SIG-M5 treated with dmso at 0.1 percent for 504 hours (cell line): Measurements from ENCODE around the gene CCNJL.
"Not testable (repeated sequence)": the region's sequence is repeated elsewhere in the genome, so short reads cannot be mapped to it uniquely, and the experiment has no call there.

Experiments
- DNase-seq: peaks from one replicate; lab custom pipeline; 2025; ENCODE audit not compliant: unreplicated experiment; lab: John Stamatoyannopoulos, UW

CCNJL gene, protein sequence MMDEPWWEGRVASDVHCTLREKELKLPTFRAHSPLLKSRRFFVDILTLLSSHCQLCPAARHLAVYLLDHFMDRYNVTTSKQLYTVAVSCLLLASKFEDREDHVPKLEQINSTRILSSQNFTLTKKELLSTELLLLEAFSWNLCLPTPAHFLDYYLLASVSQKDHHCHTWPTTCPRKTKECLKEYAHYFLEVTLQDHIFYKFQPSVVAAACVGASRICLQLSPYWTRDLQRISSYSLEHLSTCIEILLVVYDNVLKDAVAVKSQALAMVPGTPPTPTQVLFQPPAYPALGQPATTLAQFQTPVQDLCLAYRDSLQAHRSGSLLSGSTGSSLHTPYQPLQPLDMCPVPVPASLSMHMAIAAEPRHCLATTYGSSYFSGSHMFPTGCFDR

DNA sequence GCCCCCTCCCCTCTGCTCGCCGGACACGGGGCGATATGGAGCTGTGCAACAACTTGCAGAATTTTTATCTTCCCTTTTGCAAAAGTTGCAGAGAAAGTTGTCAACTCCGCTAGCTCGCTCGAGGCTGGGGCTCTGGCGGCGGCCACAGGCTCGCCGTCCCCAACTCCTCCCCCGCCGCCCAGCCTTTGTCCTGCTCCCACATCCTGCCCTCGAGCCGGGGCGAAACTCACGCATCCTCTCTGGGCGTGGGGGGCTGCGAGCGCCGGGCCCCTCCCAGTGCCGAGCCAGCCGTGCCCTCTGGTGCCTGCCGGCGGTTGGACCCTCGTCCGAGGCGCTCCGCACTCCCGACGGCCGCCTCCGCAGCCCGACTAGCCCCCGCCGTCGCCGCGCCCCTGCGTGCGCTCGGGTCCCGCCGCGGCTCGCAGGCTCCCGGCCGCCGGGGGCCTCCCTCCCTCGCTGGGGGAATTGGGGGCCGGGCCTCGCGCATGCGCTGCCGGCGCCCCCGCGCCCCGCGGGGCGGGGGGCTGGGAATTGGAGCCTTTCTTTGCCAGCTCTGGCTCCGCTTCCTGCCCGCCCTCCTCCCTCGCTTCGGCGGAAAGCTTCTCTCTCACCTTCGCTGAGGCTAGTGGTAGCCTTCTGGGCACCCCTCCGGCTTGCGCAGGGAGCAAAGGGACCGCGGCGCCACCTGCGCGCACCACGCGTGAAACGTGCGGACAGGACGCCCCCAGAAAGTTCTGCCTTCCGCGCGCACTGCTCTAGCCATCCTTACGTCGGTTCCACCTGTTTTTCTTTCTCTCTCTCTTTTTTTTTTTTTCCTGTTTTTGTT is at the start of gene CCNJL:
Gene CCNJL, minus strand, starts transcription at position 431 of the 826 bp plus-strand sequence. CDS start 641 bp downstream, outside the sequence.
- DNase-seq: peak; percentile 21

DNA sequence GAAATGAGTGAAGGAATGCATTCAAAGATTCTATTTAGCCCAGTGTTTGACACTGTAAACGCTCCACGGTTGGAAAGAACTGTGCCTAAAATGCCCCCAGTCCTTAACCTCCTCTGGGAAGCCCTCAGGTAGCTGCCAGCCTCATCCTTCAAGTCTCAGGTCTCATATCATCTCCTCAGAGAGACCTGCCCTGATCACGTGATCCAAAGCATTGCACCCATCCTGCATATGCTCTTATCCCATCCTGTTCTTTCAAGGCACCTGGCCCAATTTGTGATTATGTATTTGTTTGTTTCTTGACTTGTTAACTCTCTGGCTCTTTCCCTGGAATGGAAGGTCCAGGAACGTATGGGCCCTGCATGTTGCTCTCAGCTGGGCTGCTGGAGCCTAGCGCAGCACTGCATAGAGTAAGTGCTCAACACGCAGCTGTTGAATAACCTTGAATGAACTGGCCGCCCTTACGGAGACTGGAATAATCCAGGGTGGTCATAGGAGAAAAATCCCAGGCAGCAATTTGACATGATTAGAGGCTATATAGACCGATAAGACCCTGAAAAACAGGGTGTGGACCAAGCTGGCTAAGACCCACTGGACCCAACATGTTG is 49.4 kb upstream of the CCNJL start:
- DNase-seq: no peak

DNA sequence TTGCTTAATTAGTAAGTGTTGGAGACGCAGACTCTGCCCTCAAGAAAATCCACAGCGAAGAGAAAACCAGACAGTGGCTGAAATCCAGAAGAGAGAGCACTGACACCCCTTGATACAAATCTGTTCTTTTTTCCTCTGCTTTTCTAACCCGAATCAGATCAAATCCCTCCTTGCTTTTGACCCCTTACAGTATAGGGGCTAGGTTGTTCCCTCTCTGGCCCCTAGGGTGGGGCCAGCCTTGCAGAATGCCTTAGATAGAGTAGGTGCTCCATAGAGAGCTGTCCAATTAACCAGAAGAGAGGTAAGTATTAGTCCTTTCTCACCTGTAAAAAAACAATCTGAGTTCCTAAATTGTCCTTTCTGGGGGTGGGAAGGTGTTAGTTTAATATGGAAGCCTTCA is 47.9 kb upstream of the CCNJL start:
- DNase-seq: no peak

DNA sequence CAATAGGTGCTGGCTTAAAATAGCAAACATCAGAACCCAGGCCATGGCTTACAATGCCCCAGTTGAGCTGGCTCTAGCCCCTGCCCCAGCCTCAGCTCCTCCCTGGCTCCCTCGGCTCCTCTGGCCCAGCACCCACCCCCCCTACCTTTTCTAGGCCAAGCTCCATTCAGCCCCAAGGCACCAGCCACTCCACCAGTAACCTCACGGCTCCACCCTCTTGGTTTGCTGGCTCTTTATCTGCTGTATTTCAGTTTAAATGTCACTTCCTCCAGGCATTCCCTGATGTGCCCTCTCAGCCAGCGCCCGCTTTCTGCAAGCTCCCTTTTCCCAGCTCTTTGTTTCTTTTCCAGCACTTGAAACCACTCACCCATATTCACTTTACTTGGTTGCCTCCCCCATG is 47.5 kb upstream of the CCNJL start:
- no peak for DNase-seq

DNA sequence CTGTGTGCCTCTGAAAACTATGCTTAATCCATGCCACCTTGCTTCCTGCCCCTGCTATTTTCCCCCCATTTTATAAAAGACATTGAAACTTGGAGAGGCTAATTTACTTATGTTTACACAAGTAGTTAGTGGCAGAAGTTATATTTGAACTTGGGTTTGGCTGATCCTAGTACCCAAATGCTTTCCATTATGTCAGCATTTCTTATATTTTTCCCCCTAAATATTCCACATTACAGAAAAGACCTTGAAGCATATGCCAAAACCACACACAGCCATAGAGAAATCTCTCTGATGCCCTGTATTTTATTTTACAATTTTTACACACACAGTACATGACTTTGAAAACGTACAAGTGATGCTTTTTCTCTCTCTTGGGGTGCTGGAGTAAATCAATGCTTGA is 46.9 kb upstream of the CCNJL start:
- DNase-seq: no peak

DNA sequence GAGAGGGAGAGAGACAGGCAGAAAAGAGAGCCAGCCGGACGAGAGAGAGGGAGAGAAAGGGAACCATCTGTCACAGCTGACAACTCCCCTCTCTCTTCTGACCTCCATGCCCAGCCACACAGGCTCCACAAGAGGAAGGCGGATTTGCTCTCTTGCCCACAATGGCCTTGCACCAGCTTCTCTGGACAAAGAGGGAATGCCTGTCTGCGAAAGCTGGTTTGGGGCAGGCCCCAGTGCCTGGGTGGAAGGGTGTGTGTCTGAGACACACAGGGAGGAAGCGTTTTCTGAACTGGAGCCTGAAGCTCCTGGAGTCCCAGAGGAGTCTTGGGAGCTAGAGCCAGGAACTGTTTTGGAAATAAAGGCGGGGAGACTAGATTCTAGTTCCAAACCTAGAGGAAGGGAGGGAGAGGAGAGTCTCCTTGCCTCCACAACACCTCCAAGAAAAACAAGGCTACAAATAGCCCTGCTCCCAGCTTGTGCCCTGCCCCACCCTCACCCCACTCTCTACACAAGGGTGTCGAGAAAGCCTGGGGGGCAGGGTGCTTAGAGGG is 45.6 kb upstream of the CCNJL start:
- no peak for DNase-seq

DNA sequence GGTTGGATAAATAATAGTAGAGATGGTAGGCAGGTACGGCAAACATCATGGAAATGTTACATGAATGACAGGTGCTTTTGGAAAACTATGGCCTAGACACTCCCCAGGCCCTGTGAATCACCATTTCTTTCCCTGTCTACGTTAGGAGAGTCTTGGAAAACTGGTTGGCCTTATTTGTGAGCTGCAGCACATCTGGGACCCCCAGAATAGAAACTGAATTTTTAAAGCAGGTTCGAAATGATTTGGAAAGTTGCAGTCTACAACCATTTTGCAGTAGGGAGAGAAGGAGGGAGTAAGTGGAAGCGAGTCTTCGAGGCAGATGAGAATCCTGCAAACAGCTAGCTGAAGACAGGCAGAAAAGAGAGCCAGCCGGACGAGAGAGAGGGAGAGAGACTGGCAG is 45.0 kb upstream of the CCNJL start:
- no peak for DNase-seq

DNA sequence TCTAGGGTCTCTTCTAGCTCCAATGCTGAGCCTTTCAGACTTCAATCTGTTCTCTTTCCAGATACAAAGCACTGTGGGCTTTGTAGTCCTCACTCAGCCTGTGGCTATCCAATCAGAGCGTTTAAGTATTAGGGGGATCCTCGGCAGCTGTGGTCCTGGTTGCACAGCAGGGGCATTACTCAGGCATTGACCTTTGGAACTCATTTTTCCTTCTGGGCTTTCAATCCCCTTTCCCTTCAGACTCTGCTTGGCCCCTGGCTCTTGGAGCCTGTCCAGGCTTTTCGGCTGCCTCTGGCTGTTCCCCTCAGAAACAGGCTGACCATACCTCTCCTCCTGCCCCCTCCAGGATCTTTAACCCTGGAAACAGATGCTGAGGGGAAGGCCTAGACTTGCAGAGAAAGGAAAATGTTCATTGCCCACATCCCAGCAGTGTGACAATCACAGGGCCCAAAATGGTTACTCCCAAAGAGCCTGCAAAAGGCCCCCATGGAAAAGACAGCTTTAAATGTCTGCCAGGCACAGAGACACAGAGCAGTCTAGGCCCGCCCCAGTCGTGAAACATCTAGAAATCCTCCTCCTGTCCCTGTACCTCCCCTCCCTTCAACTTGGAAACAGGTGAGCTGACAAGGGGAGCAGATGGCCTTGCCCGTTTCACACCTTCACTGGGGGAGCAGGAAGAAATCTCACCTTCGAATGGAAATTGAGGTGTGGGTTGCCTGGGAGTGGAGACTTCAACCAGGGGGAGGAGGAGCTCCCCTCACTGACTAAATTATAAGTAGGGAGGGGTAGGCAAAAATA is 44.4 kb upstream of the CCNJL start:
- DNase-seq: no peak

DNA sequence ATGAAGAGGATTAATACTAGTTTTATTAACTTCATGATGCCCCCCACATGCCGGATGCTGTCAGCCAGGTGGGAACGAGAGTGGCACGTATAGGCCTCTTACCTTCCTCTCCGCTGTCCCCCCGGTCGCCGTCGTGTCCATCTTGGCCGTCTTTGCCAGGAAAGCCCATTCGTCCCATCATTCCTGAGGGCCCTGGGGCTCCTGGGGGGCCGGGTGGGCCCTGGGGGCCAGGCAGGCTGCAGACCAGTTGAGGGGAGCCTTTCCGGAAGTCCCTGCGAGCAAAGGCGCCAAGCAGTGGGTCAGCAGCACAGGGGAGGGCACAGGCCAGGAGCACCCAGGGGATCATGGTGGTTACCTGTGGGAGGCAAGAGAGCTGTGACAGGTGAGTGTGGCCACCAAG is 42.3 kb upstream of the CCNJL start:
- DNase-seq: no peak

DNA sequence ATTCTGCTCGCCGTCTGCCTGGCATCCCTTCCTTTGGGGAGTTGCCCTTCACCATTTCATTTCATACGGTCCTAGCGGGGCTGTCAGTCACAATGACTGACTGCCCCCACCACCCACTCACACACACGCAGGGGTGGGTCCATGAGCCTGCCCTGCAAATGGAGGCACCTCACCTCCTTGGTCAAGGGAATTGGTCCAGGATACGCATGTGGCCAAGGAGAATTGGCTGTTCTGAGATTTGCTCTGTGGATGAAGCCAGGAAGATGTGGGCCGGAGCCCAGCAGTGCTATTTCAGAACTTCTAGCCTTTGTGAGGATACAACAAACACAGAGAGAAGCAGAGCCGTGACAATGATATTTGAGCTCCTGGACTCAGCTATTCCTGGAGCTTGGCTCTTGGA is 41.0 kb upstream of the CCNJL start:
- no peak for DNase-seq

DNA sequence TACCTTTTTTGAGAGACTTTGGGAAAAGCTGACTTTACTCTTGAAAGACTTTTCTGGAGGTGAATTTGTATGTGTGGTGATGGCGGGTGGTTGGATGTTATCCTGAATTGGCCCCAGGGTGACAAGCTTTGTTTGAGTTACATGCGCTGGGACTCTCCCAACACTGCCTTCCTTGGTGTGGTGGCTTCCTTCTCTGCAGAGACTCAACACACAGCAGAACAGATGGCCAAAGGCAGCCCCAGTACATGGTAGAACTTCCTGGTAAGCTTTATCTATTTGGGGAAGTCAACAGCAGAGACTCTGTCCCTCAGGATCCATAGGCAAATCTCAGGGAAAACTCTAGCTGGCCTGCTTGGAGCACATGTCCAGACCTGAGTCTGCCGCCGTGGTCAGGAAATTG is 39.9 kb upstream of the CCNJL start:
- DNase-seq: no peak

DNA sequence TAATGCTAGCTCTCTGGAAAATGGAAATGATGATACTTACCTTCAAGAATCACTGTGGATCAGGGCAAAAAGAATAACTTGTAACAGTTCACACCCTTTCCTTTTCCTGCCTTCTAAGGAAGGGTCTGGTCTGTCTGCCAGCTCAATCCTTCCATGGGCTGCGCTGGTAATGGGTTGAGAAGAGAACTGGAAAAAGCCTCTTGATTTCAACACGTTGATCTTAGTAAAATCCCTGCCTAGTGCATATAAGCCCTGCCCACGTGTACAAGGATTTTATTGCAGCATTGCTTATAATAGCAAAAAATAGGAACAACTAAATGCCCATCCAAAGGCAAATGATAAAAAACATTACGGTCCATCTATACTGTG is 37.6 kb upstream of the CCNJL start:
- DNase-seq: no peak

DNA sequence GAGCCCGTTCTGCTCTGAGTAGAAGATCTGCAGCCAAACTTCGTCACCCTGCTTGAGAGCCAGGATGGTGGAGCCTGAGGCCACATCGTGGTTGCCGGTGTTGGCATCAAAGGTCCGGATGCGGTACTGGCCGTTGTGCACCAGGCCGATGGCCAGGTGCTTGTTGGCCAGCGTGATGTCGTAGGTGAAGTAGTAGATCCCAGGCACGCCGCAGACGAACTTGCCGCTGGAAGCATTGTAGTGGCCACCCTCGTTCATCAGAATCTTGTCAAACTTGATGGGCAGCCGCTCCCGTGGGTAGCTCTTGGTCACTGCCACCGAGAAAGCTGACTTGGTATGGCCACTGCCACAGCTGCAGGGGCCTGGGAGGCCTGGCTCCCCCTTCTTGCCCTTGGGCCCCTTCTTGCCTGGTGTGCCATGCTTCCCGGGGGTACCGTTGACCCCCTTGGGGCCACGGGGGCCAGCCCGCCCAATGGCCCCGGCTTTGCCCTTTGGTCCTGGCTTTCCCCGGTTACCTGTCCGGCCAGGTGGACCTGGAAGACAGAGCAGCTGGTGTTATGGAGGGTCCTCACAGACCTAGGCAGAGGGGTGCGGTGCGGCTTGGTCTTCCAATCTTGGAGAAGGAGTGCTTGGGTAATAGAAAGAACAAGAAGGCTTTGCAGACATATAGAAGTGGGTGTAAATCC is 37.0 kb upstream of the CCNJL start:
- no peak for DNase-seq

DNA sequence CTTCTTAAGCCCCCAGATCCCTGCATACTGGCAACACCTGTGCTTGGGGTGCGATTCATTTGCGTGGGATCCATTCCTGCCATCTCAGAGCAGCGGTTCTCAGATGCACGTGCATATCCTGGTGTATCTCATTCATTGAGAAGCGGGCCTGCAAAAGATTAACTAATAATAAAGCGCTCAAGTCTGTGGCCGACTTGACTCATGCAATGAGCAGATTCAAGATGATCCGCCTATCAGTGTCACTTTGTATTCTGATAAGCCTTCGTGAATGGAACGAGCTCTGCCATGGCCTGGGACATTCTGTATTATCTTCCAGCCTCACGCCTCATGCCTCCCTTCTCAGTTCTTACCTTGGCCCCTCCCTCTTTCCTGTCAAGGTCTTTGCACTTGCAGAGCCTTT is 35.7 kb upstream of the CCNJL start:
- DNase-seq: no peak

DNA sequence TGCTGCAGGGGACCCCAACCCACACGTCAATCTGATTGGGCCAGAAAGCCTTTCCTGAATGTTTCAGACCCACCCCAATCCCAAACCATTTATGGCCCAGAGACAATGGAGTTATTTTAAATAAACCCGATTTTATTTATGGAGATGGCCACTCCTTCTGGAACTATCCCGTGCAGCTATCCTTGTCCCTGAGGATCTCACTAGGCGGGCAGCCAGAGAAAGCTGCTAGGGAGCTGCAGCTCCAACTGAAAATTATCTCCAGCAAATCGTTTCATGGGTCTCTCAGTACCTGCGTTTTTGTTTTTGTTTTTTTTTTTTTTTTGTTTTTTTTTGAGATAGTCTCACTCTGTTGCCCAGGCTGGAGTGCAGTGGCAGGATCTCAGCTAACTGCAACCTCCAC is 35.1 kb upstream of the CCNJL start:
- no peak for DNase-seq

DNA sequence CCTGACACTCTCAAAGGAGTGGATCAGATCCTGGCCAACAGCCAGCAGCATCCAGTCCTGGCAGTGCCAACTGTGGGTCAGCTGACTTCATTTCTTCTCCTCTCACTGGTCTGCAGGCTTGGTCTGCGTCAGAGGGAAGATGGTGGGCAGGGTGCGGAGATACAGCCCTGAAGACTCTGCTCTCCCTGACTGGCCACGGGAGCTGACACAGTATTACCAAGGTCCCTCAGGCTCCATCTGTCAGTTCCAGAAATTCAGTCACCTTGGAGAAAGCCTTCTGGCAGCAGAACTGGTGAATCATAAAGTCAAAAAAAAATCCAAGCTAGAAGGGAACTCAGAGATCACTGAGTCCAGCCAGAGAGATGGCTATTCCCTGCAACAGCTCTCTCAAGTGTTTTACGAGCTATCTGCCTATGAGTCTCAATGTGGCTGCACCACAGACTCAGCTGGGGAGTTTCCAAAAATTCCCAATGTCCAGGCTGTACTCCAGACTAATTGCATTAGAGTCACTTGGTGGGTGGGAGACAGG is 30.1 kb upstream of the CCNJL start:
- DNase-seq: no peak

DNA sequence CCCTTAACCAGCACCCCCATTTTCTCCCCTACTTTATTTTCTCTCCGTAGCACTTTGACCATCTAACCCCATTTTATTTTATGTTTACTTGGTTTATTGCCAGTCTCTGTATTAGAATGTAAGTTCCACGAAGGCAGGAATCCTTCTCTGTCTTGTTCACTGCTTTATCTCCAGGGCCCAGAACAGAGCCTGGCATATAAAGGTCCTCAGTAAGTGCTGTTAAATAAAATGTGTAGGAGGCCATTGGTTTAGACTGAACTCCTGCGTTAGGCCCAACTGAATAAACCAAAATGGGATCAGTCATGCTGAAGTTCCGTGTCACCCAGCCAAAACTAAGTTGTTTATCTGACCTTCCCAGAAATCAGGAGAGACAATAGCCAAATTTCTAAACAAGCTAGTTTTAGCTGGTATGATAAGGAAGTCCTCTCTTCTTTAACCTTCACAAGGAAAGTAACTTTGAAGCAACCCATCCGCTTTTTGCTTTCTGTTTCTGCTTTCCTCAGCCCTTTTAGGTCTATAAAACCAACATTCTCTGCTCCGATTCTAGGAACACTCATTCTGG is 29.0 kb upstream of the CCNJL start:
- no peak for DNase-seq

DNA sequence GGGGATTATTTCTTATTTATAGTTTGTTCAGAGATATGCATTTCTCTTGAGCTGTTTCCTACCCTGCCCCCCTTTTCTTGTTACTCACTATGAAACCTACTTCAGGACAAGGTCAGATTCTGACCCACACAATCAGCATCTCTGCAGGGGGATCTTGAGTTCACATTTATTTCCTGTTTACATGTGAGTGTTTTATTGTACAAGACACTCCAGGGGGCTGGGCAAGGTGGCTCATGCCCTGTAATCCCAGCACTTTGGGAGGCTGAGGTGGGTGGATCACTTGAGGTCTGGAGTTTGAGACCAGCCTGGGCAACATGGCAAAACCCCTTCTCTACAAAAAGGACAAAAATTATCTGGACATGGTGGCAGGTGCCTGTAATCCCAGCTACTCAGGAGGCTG is 28.1 kb upstream of the CCNJL start:
- not testable (repeated sequence) for DNase-seq

DNA sequence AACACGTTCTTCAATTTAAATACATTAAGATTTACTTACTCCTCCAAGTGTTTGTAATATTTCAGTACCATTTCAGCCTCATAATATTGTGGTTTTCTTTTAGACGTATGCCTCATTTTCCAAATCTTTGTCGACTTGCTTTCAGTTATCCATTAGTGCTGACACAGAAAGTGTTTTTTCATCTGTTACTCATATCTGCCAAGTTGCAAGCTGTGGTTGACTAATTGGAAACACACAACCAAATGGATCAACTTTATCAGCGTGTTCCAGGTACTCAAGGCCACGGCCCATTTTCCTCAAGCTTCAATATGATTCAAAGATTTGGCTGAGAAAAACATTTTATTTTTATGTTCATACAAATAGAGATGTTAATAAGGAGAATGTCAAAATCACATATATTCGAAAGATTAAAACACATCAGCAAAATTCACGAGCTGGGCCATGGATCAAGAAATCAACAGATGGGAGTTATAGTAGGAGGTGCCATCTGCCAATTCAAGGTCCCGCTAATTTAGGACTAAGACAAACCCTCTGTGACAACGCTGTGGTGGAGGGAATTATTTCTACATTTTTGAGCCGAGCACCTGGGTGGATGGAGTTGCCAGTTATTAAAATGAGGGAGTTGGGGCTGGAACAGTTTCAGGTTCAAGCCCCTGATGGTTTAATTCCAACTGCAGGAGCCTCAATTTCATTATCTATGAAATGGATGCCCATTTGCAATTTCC is 27.2 kb upstream of the CCNJL start:
- no peak for DNase-seq
